H1 (cell line): Measurements from ENCODE around the gene MCM6. TPM values are rescaled to one million over a fixed set of nuclear protein-coding genes. Genes with fewer than 3 reads are reported as not detected.
A peak's percentile ranks its signal among the peaks of the same experiment; 100 is the strongest.

ENCODE experiments used
- CTCF ChIA-PET: fragments of 300-600 bp; sonication (Branson Sonifier 250); formaldehyde crosslinking; loops from one replicate; lab custom pipeline; 2021; ENCODE audit not compliant: partially characterized antibody; lab: Charles Lee
- POLR2A ChIA-PET: fragments of 300-600 bp; sonication (Branson Sonifier 250); formaldehyde crosslinking; loops from one replicate; lab custom pipeline; 2021; ENCODE audit warnings: inconsistent platforms; ENCODE audit not compliant: partially characterized antibody; lab: Charles Lee
- DNase-seq, 2 experiments: peaks; one replicate each; pipeline versions ENCODE4 v3.0.0 to v3.0.0-alpha.2; 2010 to 2022; ENCODE audit warnings: low spot score in 2 of 2, low read depth in 1 of 2, mixed read lengths in 1 of 2
- FAIRE-seq: peaks from 2 replicates; lab custom pipeline; 2011; peaks lifted over from hg19 to GRCh38; lab: Jason Lieb, UNC
- H2AFZ ChIP-seq: 2 replicates; pipeline ENCODE4 v1.8.1; 2012; ENCODE audit warnings: low read length, inconsistent platforms
- H2AK5ac ChIP-seq: 2 replicates; pipeline ENCODE4 v1.6.1; 2013; ENCODE audit warnings: low read depth, low read length
- H2BK120ac ChIP-seq: replicated peaks from 2 replicates; pipeline ENCODE3; 2013; ENCODE audit warnings: low read depth, low read length, inconsistent platforms
- H2BK12ac ChIP-seq: 2 replicates; pipeline ENCODE4 v1.6.1; 2013; ENCODE audit warnings: low read depth, low read length
- H2BK15ac ChIP-seq: 2 replicates; pipeline ENCODE4 v1.6.1; 2013; ENCODE audit warnings: low read length
- H2BK20ac ChIP-seq: 2 replicates; pipeline ENCODE4 v1.6.1; 2013; ENCODE audit warnings: low read length
- H2BK5ac ChIP-seq: 2 replicates; pipeline ENCODE4 v1.6.1; 2013; ENCODE audit warnings: low read depth, low read length
- H3K14ac ChIP-seq: 2 replicates; pipeline ENCODE4 v1.6.1; 2013; ENCODE audit warnings: inconsistent platforms; ENCODE audit not compliant: insufficient read length
- H3K18ac ChIP-seq: 2 replicates; pipeline ENCODE4 v1.6.1; 2013; ENCODE audit warnings: low read length; ENCODE audit errors: extremely low read depth
- H3K23ac ChIP-seq: 2 replicates; pipeline ENCODE4 v1.6.1; 2013; ENCODE audit warnings: inconsistent platforms; ENCODE audit not compliant: insufficient read length
- H3K23me2 ChIP-seq: 2 replicates; pipeline ENCODE4 v1.6.1; 2013; ENCODE audit warnings: low read depth, low read length
- H3K27ac ChIP-seq: 2 replicates; pipeline ENCODE4 v1.6.1; 2011; ENCODE audit warnings: low read depth, low read length, inconsistent platforms
- H3K27me3 ChIP-seq, 4 experiments: replicated peaks in 1 of 4; 1 replicate in 1 of 4; 2 replicates in 3 of 4; pipeline versions ENCODE4 v1.6.1 to v1.8.1; 2011 to 2013; ENCODE audit warnings: low read length in 3 of 4, mild to moderate bottlenecking in 3 of 4, inconsistent platforms in 2 of 4, mixed read lengths in 2 of 4, moderate library complexity in 1 of 4; ENCODE audit not compliant: control insufficient read depth in 3 of 4, insufficient read depth in 3 of 4; ENCODE audit errors: extremely low read depth in 1 of 4
- H3K36me3 ChIP-seq, 4 experiments: 2 replicates each; pipeline versions ENCODE4 v1.6.1 to v1.8.1; 2011 to 2013; ENCODE audit warnings: mild to moderate bottlenecking in 4 of 4, low read length in 3 of 4, moderate library complexity in 2 of 4, control low read depth in 1 of 4, inconsistent platforms in 1 of 4; ENCODE audit not compliant: insufficient read depth in 4 of 4, control insufficient read depth in 2 of 4
- H3K4ac ChIP-seq: replicated peaks from 2 replicates; pipeline ENCODE3; 2013; ENCODE audit warnings: low read length, low read depth, mixed read lengths, inconsistent platforms; ENCODE audit not compliant: insufficient read length
- H3K4me1 ChIP-seq, 4 experiments: replicated peaks in 1 of 4; 1 replicate in 1 of 4; 2 replicates in 3 of 4; pipeline versions ENCODE4 v1.6.1 to v1.8.1; 2011 to 2013; ENCODE audit warnings: low read length in 3 of 4, inconsistent platforms in 2 of 4, mixed read lengths in 1 of 4; ENCODE audit not compliant: insufficient read depth in 4 of 4, control insufficient read depth in 3 of 4
- H3K4me2 ChIP-seq, 2 experiments: 2 replicates each; pipeline versions ENCODE4 v1.6.1 to v1.8.1; 2011 to 2013; ENCODE audit warnings: low read depth in 2 of 2, low read length in 2 of 2, control low read depth in 1 of 2, inconsistent platforms in 1 of 2, mild to moderate bottlenecking in 1 of 2; ENCODE audit not compliant: insufficient read depth in 1 of 2
- H3K4me3 ChIP-seq, 4 experiments: fragments of 200-600, 300-600 bp in 1 of 4; sonication (generic), shearing (Covaris generic), sonication (Bioruptor Twin) in 1 of 4; 2 replicates each; pipeline versions ENCODE4 v1.5.1 to v1.8.1; 2011 to 2016; ENCODE audit warnings: low read length in 4 of 4, low read depth in 3 of 4, control low read depth in 2 of 4, inconsistent platforms in 2 of 4, mild to moderate bottlenecking in 2 of 4, mixed read lengths in 1 of 4, moderate library complexity in 1 of 4; ENCODE audit not compliant: insufficient read depth in 2 of 4; ENCODE audit errors: extremely low read depth in 1 of 4
- H3K56ac ChIP-seq: replicated peaks from 2 replicates; pipeline ENCODE3; 2013; ENCODE audit warnings: low read depth, mild to moderate bottlenecking, mixed read lengths, low read length, inconsistent platforms; ENCODE audit not compliant: insufficient read length
- H3K79me1 ChIP-seq: 2 replicates; pipeline ENCODE4 v1.6.1; 2013; ENCODE audit warnings: low read depth, low read length, control low read depth
- H3K79me2 ChIP-seq, 2 experiments: 2 replicates each; pipeline versions ENCODE4 v1.6.1 to v1.8.1; 2012 to 2013; ENCODE audit warnings: low read length in 2 of 2, mild to moderate bottlenecking in 2 of 2, inconsistent platforms in 1 of 2; ENCODE audit not compliant: insufficient read depth in 2 of 2, control insufficient read depth in 1 of 2
- H3K9ac ChIP-seq, 4 experiments: replicated peaks in 1 of 4; 1 replicate in 1 of 4; 2 replicates in 3 of 4; pipeline versions ENCODE4 v1.6.1 to v1.8.1; 2011 to 2013; ENCODE audit warnings: low read depth in 3 of 4, low read length in 3 of 4, control low read depth in 2 of 4, mild to moderate bottlenecking in 2 of 4, moderate library complexity in 2 of 4, inconsistent platforms in 1 of 4; ENCODE audit errors: extremely low read depth in 1 of 4
- H3K9me3 ChIP-seq, 2 experiments: 2 replicates each; pipeline versions ENCODE4 v1.6.1 to v1.8.1; 2012 to 2013; ENCODE audit warnings: mild to moderate bottlenecking in 2 of 2, moderate library complexity in 2 of 2, control low read depth in 1 of 2, inconsistent platforms in 1 of 2, low read depth in 1 of 2, low read length in 1 of 2, mixed read lengths in 1 of 2; ENCODE audit not compliant: insufficient read depth in 2 of 2
- H4K20me1 ChIP-seq, 2 experiments: replicated peaks in 1 of 2; 2 replicates each; pipeline versions ENCODE3 to v1.8.1; 2011 to 2013; ENCODE audit warnings: inconsistent platforms in 2 of 2, low read length in 2 of 2, mild to moderate bottlenecking in 1 of 2; ENCODE audit not compliant: insufficient read depth in 2 of 2, control insufficient read depth in 1 of 2
- H4K5ac ChIP-seq: 2 replicates; pipeline ENCODE4 v1.6.1; 2013; ENCODE audit warnings: low read length, low read depth, mixed read lengths, inconsistent platforms; ENCODE audit not compliant: insufficient read length
- H4K8ac ChIP-seq: 2 replicates; pipeline ENCODE4 v1.8.0; 2013; ENCODE audit warnings: mild to moderate bottlenecking, moderate library complexity, low read length, inconsistent platforms; ENCODE audit not compliant: insufficient read depth; ENCODE audit errors: extremely low read depth
- H4K91ac ChIP-seq: replicated peaks from 2 replicates; pipeline ENCODE3; 2013; ENCODE audit warnings: low read length, mixed read lengths, inconsistent platforms; ENCODE audit not compliant: insufficient read length
- CTCF ChIP-seq, 3 experiments: IDR thresholded peaks; 1 replicate in 2 of 3; 2 replicates in 1 of 3; pipeline versions ENCODE4 v1.5.1 to v1.6.1; 2011; ENCODE audit warnings: low read length in 3 of 3, mild to moderate bottlenecking in 3 of 3, inconsistent platforms in 2 of 3, low read depth in 1 of 3, moderate library complexity in 1 of 3; ENCODE audit not compliant: insufficient read depth in 1 of 3; ENCODE audit errors: control extremely low read depth in 1 of 3
- TBP ChIP-seq: IDR thresholded peaks from 2 replicates; pipeline ENCODE4 v1.6.1; 2011; ENCODE audit warnings: low read depth, low read length, improper control_type of control experiment
- WGBS, 2 experiments: shearing (Covaris generic) in 1 of 2; methylation state at CpG; one replicate each; pipeline versions ENCODE4 v1.1.6 to v1.1.7; 2013 to 2015; ENCODE audit warnings: low lambda C conversion rate in 2 of 2, mixed read lengths in 2 of 2, inconsistent platforms in 1 of 2, low coverage in 1 of 2, missing lambda C conversion rate in 1 of 2; ENCODE audit not compliant: insufficient replicate concordance in 2 of 2, insufficient coverage in 1 of 2, insufficient read length in 1 of 2; ENCODE audit errors: extremely low coverage in 1 of 2, missing lambda C conversion rate in 1 of 2; 5-methylcytosine and 5-hydroxymethylcytosine counted together
- polyA plus RNA-seq, 7 experiments: library from polyadenylated mRNA; depleted of rRNA in 3 of 7; stranded (reverse) in 5 of 7; unstranded in 2 of 7; fragments of >200 nt in 5 of 7; fragments of 200-250 nt in 2 of 7; gene quantifications; 1 replicate in 5 of 7; 2 replicates in 1 of 7; 4 replicates in 1 of 7; pipeline versions ENCODE4 v1.2.1 to v1.2.3, GENCODE V29; 2011 to 2013; ENCODE audit warnings: missing spikeins in 2 of 7, mixed read lengths in 2 of 7
- total RNA-seq: library from RNA; stranded (reverse); fragmentation: NEBNext Ultra II Directional; extraction: Animal tissue kit (Norgen Biotek cat#: 25700); gene quantifications from 2 replicates; pipeline ENCODE4 v1.2.1, GENCODE V29; 2021

The MCM6 gene
- total and polyA plus RNA-seq, 2 of the 8 experiments (the other 6 are each of a cell fraction or from before 2014, with no cell fraction given) = 60.2 to 134 TPM

- CTCF ChIA-PET = interaction anchor here (0.6 to 5.8 kb wide), 18 partner anchors 9 to 813 kb away, joined by 3 to 87 read pairs (median 4); partner anchors contain the start of gene MCM6
- no peak for FAIRE-seq
Measured at GRCh38 chr2:135798762-135799161, 77.5 kb downstream of the MCM6 start.

More at GRCh38 chr2:135798762-135799161, 77.5 kb downstream of the MCM6 start:
- no peak overlapping the region for H2BK120ac ChIP-seq
- H3K79me1 ChIP-seq = no peaks in the 10 kb centered on the region; the same call in 1 of the 2 replicates
- H3K27ac ChIP-seq = no peak overlapping the region
- H3K36me3 ChIP-seq = no peaks in the 10 kb centered on the region
- H3K9me3 ChIP-seq = peaks cover 15 to 29% of the 10 kb centered on the region in 2 experiments
- no peak overlapping the region for H3K56ac ChIP-seq
- H4K91ac ChIP-seq = no peak overlapping the region
- TF ChIP-seq CTCF (IDR thresholded peaks at IDR 0.05; ENCODE audit: control extremely low read depth in 1 of 3, insufficient read depth in 1 of 3, low read depth in 1 of 3, low read length in 3 of 3) (peak in 1 of 3 experiments; percentile 23; a peak in 1 of 4 replicates), TBP (no peak)
- H3K79me2 ChIP-seq = no peaks in the 10 kb centered on the region
- no peaks in the 10 kb centered on the region for H3K27me3 ChIP-seq
- H3K4me3 ChIP-seq = no peak overlapping the region
- H3K23me2 ChIP-seq = no peaks in the 10 kb centered on the region
- H4K20me1 ChIP-seq = no peaks in the 10 kb centered on the region
- DNase-seq = no peak
- WGBS, 2 experiments = 82% methylated on average over 4 of the region's 4 CpGs; no CpG with 5 or more reads in 1 of the 2 experiments
- H4K8ac ChIP-seq = no peak overlapping the region
- POLR2A ChIA-PET = interaction anchor here (1.7 kb wide), 1 partner anchor 77 kb away, joined by 6 read pairs; no protein-coding TSS in a partner anchor
- no peak overlapping the region for H3K18ac ChIP-seq
- 0 out of 2 replicates have a peak overlapping the region, but pooled peaks have one; percentile 19 for H2BK12ac ChIP-seq
- no peak overlapping the region for H3K23ac ChIP-seq
- H3K9ac ChIP-seq = no peak overlapping the region
- no peak overlapping the region for H3K4me2 ChIP-seq
- H2BK5ac ChIP-seq = no peak overlapping the region
- H2BK20ac ChIP-seq = no peak overlapping the region
- no peaks in the 10 kb centered on the region; a peak in 1 of 7 replicates for H3K4me1 ChIP-seq
- H2BK15ac ChIP-seq = no peak overlapping the region
- H3K4ac ChIP-seq = no peak overlapping the region
- no peak overlapping the region for H4K5ac ChIP-seq
- no peak overlapping the region for H2AFZ ChIP-seq
- no peak overlapping the region for H2AK5ac ChIP-seq
- no peak overlapping the region for H3K14ac ChIP-seq
